HepG2 (cell line): ENCODE measurements around the gene CBLB.

ENCODE experiments used
- ESRRA ChIP-seq: sonication (generic); formaldehyde crosslinking; IDR thresholded peaks from 2 replicates; pipeline ENCODE4 v1.5.1; 2020; ENCODE audit warnings: mild to moderate bottlenecking, low read depth, missing genetic modification reagents
- MEIS2 ChIP-seq: sonication (generic); formaldehyde crosslinking; IDR thresholded peaks from 2 replicates; pipeline ENCODE4 v1.9.0; 2021; ENCODE audit warnings: mild to moderate bottlenecking, missing genetic modification reagents
- SATB2 ChIP-seq: sonication (generic); formaldehyde crosslinking; IDR thresholded peaks from 2 replicates; pipeline ENCODE4 v1.5.0; 2020; ENCODE audit warnings: missing genetic modification reagents
- SIN3A ChIP-seq: IDR thresholded peaks from 2 replicates; pipeline ENCODE4 v1.6.1; 2011; ENCODE audit warnings: low read depth, mild to moderate bottlenecking, control low read depth, low read length, borderline replicate concordance
- STAG1 ChIP-seq: sonication (generic); formaldehyde crosslinking; IDR thresholded peaks from 2 replicates; pipeline ENCODE4 v1.4.0; 2020; ENCODE audit warnings: missing genetic modification reagents
- STAT5B ChIP-seq: sonication (generic); formaldehyde crosslinking; IDR thresholded peaks from 2 replicates; pipeline ENCODE4 v1.4.0; 2020; ENCODE audit warnings: missing genetic modification reagents
- ZFX ChIP-seq: sonication (generic); formaldehyde crosslinking; IDR thresholded peaks from 2 replicates; pipeline ENCODE4 v1.4.0; 2020; ENCODE audit warnings: mild to moderate bottlenecking, low read depth, missing genetic modification reagents, moderate library complexity

DNA sequence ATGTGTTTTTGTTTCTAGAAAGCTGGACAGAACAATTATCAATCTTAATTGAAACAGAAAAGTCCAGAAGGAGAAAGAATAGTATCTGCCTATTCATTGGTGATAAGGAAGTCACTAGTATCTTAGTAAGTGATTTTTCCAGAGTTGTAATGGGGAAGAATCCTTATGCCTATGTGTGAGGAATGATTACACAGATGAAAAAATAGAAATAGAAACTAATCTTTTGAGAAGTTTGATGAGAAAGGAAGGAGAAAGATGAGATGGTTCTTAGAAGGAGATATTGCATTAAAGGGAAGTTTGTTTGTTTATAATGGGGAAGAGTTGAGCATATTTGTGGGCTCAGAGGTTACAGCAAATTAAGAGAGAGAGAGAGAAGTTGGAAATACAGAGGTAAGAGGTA is 42.7 kb upstream of the CBLB start:
- no peak for TF ChIP-seq SIN3A
- TF ChIP-seq ESRRA (CRISPR knock-in tag): no peak
- TF ChIP-seq SATB2: no peak
- TF ChIP-seq ZFX (CRISPR knock-in tag): no peak
- TF ChIP-seq MEIS2 (CRISPR knock-in tag): no peak
- no peak for TF ChIP-seq STAG1 (CRISPR knock-in tag)
- TF ChIP-seq STAT5B (CRISPR knock-in tag): no peak
